ENCODE measurements around the gene CTSZ.

DNA sequence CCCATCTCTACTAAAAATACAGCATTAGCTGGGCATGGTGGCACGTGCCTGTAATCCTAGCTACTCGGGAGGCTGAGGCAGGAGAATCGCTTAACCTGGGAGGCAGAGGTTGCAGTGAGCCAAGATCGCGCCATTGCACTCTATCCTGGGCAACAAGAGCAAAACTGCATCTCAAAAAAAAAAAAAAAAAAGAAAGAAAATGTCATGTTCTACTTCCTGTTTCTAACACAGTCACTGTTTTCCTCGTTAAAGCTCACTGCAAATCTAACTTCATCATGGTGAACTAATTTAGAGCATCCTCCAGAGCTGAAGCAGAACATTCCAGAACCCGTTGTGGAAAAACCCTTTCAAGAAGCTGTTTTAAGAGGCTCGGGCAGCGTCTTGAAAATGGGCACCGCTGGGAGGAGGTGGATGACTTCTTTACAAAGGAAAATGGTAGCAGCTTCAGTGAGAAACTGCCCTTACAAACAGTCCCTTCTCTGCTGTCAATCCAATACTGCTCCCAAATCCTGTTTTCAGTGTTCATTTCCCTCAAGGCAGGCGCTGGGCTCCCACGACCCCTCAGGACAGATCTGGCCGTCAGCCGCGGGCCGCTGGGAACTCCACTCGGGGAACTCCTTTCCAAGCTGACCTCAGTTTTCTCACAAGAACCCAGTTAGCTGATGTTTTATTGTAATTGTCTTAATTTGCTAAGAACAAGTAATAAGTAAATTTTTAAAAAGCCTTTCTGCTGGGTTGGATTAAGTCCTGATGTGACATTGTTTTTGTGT is 12.5 kb downstream of the CTSZ start:
- TF ChIP-seq, protein P1, sequence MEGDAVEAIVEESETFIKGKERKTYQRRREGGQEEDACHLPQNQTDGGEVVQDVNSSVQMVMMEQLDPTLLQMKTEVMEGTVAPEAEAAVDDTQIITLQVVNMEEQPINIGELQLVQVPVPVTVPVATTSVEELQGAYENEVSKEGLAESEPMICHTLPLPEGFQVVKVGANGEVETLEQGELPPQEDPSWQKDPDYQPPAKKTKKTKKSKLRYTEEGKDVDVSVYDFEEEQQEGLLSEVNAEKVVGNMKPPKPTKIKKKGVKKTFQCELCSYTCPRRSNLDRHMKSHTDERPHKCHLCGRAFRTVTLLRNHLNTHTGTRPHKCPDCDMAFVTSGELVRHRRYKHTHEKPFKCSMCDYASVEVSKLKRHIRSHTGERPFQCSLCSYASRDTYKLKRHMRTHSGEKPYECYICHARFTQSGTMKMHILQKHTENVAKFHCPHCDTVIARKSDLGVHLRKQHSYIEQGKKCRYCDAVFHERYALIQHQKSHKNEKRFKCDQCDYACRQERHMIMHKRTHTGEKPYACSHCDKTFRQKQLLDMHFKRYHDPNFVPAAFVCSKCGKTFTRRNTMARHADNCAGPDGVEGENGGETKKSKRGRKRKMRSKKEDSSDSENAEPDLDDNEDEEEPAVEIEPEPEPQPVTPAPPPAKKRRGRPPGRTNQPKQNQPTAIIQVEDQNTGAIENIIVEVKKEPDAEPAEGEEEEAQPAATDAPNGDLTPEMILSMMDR (IDR thresholded peaks at IDR 0.05; ENCODE audit: low read depth, low read length, missing input control), result no peak
- TF ChIP-seq SP1 (IDR thresholded peaks at IDR 0.05), result no peak
- TF ChIP-seq RAD21 (IDR thresholded peaks at IDR 0.05), result no peak
- TF ChIP-seq JUND (IDR thresholded peaks at IDR 0.05), result no peak
- TF ChIP-seq GABPA (IDR thresholded peaks at IDR 0.05 in 1 of 2, conservative IDR thresholded peaks at IDR 0.05 in 1 of 2), result no peak
- TF ChIP-seq TAF1 (conservative IDR thresholded peaks at IDR 0.05), result no peak
- TF ChIP-seq YY1 (IDR thresholded peaks at IDR 0.05), result no peak
- TF ChIP-seq, protein P2, sequence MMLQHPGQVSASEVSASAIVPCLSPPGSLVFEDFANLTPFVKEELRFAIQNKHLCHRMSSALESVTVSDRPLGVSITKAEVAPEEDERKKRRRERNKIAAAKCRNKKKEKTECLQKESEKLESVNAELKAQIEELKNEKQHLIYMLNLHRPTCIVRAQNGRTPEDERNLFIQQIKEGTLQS (IDR thresholded peaks at IDR 0.05), result no peak
